HG03469 (cell line): ENCODE results near the gene PRKAG2.

Experiments used
- ATAC-seq: cut with Tn5 transposase; IDR thresholded peaks from one replicate; pipeline ENCODE4 v1.9.1; 2021; ENCODE audit warnings: mild to moderate bottlenecking, moderate library complexity, moderate number of reproducible peaks; ENCODE audit not compliant: unreplicated experiment

Gene PRKAG2

GRCh38 chr7:151866761-151867655 lies 9.9 kb downstream of the PRKAG2 start:
- ATAC-seq = no peak

DNA sequence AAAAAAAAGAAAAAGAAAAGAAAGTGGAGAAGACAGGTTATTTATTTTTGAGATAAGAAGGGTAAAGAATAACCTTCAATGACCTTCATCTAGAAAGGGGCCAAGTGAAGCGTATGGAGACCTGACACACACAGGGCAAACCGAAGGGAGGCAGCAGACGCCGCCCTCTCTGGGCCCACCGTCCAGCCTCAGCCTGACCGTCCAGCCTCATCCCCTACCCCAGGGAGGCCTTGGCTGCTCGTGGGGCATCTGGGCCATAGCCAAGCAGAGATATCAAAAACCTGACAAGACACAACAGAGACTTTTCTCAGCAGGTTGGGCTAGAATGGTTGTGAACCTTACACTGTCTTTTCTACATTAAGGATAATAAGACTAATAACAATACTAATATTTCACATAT lies 10.9 kb downstream of the PRKAG2 start:
- ATAC-seq = no peak

GRCh38 chr7:151865070-151865670 lies 11.7 kb downstream of the PRKAG2 start:
- ATAC-seq = no peak

- no peak for ATAC-seq
Observed at GRCh38 chr7:151864561-151864960, 12.4 kb downstream of the PRKAG2 start.

DNA sequence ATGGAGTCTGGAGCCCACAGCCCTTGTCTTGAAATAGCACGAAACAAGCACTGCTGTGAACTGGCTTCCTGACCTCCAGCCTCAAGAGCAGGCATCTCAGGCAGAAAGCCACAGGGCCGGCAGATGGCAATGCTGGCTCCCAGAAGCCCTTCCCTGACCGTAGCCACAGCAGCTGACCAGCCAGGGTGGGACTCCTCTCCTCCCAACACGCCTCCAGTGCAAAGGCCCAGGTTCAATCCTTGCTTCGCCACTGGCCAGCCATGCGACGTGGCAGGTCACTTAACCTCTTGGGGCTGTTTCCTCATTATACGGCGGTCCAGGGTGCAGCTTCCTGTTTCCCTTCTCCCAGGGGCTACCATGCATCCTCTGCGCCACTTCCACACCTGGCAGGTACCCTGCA lies 12.8 kb downstream of the PRKAG2 start:
- no peak for ATAC-seq

DNA sequence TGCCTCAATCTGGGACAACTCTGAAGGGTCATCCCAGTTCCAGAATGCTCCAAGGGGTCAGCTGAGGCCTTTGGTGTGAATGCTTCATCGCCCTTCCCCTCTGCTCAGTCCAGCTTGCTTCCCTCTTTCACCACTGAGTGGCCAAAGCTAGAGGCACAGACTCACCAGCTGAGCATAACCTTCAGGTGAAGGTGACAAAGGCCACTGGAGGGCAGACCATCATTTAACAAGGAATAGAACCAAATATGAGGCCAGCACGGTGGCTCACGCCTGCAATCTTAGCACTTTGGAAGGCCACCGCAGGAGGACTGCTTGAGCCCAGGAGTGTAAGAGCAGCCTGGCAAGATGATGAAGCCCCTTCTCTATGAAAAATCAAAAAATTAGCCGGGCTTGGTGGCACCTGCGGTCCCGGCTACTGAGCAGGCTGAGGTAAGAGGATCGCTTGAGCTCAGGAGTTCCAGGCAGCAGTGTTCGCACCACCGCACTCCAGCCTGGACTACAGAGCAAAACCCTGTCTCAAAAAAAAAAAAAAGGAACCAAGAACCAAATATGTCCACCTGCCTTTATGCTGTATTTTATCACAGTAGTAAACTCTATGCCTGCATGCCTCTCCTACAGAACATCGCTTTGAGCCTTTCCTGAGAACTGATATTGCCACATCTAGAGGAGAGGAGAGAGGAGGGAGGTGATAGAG lies 13.4 kb downstream of the PRKAG2 start:
- no peak for ATAC-seq

DNA sequence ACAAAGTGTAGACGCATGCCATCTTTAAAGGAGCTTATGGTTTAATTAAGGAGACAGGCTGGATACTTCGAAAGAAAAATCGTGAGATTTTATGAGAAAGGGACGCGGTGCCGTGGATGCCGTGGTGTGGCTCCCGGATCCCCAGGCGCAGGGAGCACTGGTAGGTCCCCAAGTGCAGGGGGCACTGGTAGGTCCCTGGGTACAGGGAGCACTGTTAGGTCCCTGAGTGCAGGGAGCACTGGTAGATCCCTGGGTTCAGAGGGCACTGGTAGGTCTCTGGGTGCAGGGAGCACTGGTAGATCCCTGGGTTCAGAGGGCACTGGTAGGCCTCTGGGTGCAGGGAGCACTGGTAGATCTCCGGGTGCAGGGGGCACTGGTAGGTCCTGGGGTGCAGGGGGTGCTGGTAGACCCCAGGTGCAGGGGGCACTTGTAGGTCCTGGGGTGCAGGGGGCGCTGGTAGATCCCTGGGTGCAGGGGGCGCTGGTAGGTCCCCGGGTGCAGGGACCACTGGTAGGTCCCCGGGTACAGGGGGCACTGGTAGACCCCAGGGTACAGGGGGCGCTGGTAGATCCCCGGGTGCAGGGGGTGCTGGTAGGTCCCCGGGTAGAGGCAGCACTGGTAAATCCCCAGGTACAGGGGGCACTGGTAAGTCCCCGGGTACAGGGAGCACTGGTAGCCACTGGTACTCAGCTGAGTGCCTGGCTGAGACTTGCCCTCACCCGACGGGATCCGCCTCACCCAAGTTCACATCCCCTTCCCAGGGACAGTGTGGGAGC lies 14.1 kb downstream of the PRKAG2 start:
- ATAC-seq = no peak

GRCh38 chr7:151861881-151862280 lies 15.0 kb downstream of the PRKAG2 start:
- ATAC-seq = no peak

GRCh38 chr7:151860771-151861170 lies 16.1 kb downstream of the PRKAG2 start:
- no peak for ATAC-seq

- no peak for ATAC-seq
Observed at GRCh38 chr7:151859948-151860685, 16.8 kb downstream of the PRKAG2 start.

GRCh38 chr7:151859111-151859947 lies 17.6 kb downstream of the PRKAG2 start:
- ATAC-seq = no peak

- ATAC-seq = no peak
Observed at GRCh38 chr7:151858456-151858855, 18.5 kb downstream of the PRKAG2 start.

DNA sequence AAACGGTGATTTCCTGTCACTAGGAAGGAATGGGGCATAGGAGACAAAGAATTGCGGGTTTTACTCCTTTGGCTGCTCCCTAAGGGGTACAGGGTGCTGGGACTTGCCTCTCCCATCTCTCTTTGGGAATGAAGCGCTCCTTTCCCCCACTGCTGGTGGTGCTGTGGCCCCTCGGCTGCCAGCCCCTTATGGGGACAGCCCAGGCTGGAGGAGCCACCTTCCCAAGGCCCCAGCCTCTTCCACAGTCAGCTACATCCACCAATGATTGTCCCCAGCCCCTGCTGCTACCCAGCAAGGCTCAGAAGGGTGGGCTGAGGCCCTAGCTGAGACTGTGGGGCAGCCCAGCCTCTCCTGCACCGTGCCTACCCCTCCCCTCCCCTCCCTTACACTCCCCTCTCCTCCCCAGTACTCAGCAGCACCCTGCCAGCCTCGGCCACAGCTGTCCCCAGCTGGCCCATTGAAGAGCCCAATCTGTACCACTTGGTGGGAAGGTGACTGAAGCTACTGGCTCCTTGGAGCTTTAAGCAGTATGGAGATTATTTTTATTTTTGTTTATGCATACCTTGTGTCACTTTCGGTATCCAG lies 19.0 kb downstream of the PRKAG2 start:
- ATAC-seq = no peak

DNA sequence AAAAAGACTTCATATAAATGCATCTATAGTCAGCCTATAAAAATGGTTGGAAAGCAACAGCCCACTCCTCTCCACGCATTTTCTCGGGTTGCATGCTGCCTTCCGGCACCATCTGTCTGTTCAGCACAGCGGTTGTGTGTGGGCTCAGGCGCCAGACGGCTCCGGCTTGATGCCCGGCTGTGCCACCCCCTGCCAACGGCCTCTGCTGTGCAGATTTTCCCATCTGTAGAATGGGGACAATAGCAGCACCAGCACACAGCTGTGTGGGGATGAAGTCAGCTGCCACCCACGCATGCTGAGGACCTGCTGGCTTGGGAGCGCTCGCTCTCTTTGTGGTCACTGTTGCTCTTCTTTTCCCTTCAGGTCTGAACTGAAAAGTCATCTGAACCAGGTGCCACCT lies 19.5 kb downstream of the PRKAG2 start:
- no peak for ATAC-seq

DNA sequence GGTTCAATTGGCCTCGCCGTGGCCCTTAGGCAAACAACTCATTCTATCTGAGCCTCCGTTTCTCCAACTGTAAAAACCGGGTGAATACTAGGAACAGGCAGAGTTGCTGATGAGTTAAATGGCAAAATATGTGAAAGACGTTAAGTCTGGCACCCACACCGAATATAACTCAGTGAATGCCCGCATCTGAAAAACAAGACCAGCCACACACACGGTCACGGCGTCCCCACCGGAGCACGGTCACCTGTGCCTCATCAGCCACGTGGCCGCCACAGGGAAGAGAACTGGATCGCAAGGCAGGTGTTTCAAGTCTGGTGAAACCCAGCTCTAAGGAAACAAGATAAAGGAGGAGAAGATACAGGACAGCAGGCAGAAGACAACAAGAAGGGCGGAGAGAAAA lies 20.4 kb downstream of the PRKAG2 start:
- no peak for ATAC-seq

DNA sequence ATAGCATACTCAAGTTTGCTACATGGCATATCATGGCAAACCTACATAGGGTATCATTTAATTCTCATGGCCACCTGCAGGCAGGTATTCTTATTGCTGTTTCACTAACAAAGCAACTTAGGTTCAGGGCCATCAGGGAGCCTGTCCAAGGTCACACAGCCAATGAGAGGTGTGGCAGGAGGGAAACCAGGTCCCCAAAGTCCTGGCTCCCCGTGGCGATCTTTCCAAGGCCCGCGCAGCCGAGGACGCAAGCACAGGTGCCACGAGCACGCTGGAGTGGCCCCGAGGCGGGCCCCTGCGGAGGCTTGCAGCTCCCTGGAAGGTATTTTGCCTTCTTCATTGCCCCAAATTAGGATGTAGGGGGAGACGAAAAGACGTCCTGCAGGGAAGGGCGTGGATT lies 20.8 kb downstream of the PRKAG2 start:
- ATAC-seq = no peak

DNA sequence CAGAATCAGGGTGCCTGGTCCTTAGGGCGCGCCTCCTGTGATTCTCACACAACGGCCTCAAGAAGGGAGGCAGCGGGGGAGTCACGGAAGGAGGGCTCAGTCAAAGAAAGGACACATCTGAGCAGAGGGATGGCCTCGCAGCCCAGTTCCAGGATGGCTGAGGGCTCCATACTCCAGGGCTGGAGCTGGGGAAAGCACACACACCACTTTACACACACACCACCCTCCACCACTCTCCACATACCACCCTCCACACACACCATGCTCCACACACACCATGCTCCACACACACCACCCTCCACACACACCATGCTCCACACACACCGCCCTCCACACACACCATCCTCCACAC lies 22.2 kb downstream of the PRKAG2 start:
- ATAC-seq = no peak

DNA sequence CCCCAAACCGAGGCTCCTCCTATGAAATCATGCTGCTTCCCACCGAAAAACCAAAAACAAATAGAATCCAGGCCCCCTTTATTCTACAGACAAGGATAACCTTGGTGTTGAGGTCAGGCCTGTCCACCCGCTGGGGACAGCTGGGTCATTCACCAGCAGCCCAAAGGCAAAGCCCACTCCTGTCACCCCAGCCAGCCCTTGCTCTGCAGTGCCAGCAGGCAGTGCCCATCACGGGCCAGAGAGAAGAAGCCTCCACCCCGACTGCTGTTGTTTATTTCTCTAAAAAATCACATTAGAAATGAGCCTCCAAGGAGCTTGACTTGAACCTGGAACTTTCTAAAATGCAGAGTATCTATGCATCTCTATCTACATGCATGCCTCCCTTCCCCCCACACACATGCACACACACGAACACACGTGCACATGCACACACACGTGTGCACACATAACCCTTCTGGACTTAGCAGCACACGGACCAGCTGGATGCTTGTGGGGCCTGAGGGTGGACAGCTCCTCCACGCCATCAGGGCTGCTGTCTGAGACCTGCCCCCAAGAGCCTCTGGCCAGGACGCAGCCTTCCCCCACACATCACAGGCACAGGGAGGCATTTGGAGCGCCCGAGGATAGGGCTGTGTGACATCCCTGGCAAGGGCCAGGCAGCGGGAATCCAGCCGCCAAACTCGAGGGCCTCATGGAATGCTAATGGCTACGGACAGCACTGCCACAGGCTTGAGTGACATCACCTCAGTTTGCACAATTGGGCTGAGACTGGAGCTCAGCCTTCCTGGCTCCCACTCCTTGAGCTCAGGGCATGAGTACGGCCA lies 22.8 kb downstream of the PRKAG2 start:
- no peak for ATAC-seq
